Neural cell (in vitro differentiated cells): ENCODE results near the gene AKR1B1.

ENCODE experiments used
- EP300 ChIP-seq: fragments of 450-650 bp; conservative IDR thresholded peaks from 2 replicates; pipeline ENCODE4 v1.6.1; 2014; ENCODE audit warnings: antibody characterized with exemption, mild to moderate bottlenecking, moderate library complexity; ENCODE audit not compliant: poor library complexity, severe bottlenecking
- EZH2 ChIP-seq: fragments of 200-600, 300-800 bp; shearing (Covaris generic), sonication (generic); IDR thresholded peaks from 2 replicates; pipeline ENCODE4 v1.6.1; 2014; ENCODE audit warnings: antibody characterized with exemption, low read length, borderline replicate concordance, mild to moderate bottlenecking; ENCODE audit not compliant: insufficient read depth, poor library complexity, severe bottlenecking
- MXI1 ChIP-seq: fragments of 450-650 bp; conservative IDR thresholded peaks from 2 replicates; pipeline ENCODE4 v1.6.1; 2014; ENCODE audit warnings: antibody characterized with exemption, mild to moderate bottlenecking; ENCODE audit not compliant: poor library complexity, severe bottlenecking
- POLR2AphosphoS5 ChIP-seq: IDR thresholded peaks from 2 replicates; pipeline ENCODE4 v1.6.1; 2012
- RAD21 ChIP-seq: fragments of 450-650 bp; conservative IDR thresholded peaks from 2 replicates; pipeline ENCODE4 v1.6.1; 2014; ENCODE audit warnings: antibody characterized with exemption, mild to moderate bottlenecking, moderate library complexity
- REST ChIP-seq: IDR thresholded peaks from 2 replicates; pipeline ENCODE4 v1.6.1; 2012; ENCODE audit warnings: borderline replicate concordance
- SMC3 ChIP-seq: fragments of 450-650 bp; conservative IDR thresholded peaks from 2 replicates; pipeline ENCODE4 v1.6.1; 2014; ENCODE audit warnings: antibody characterized with exemption, mild to moderate bottlenecking, moderate library complexity; ENCODE audit not compliant: poor library complexity
- TAF1 ChIP-seq: IDR thresholded peaks from 2 replicates; pipeline ENCODE4 v1.6.1; 2012; ENCODE audit warnings: low read depth
- TF ChIP-seq, protein P1 (sequence below): fragments of 450-650 bp; IDR thresholded peaks from 2 replicates; pipeline ENCODE4 v1.5.1; 2014; ENCODE audit warnings: antibody characterized with exemption, mild to moderate bottlenecking, moderate library complexity; ENCODE audit not compliant: poor library complexity, severe bottlenecking

DNA sequence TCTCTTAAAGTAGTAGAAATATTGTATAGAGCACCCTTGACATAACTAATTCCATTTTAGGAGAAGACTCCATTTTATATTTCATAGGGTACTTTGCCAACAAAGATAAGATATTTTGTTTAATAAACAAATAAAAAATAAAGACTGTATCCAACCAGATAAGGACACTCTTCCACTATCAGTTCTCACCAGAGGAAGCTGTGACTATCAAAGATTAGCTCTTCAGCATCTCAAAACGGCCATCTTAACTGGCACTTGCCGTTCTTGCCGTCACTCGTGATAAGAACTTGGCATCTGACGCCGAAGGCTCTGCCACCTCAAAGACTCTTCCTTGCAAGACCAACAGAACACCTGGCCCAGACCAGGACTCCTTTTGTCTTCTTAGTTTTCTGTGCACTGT is 26.3 kb upstream of the AKR1B1 start:
- TF ChIP-seq MXI1 (no peak), EP300 (no peak), RAD21 (no peak), POLR2AphosphoS5 (no peak), REST (no peak), EZH2 (no peak), TAF1 (no peak), SMC3 (no peak)
- TF ChIP-seq, protein P1, sequence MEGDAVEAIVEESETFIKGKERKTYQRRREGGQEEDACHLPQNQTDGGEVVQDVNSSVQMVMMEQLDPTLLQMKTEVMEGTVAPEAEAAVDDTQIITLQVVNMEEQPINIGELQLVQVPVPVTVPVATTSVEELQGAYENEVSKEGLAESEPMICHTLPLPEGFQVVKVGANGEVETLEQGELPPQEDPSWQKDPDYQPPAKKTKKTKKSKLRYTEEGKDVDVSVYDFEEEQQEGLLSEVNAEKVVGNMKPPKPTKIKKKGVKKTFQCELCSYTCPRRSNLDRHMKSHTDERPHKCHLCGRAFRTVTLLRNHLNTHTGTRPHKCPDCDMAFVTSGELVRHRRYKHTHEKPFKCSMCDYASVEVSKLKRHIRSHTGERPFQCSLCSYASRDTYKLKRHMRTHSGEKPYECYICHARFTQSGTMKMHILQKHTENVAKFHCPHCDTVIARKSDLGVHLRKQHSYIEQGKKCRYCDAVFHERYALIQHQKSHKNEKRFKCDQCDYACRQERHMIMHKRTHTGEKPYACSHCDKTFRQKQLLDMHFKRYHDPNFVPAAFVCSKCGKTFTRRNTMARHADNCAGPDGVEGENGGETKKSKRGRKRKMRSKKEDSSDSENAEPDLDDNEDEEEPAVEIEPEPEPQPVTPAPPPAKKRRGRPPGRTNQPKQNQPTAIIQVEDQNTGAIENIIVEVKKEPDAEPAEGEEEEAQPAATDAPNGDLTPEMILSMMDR: no peak
